ENCODE measurements around the gene C10orf62. TPM values are rescaled to one million over a fixed set of nuclear protein-coding genes. Genes with fewer than 3 reads are reported as not detected.

The C10orf62 gene
- total RNA-seq, 1 experiment from 2014 or later, result not detected

DNA sequence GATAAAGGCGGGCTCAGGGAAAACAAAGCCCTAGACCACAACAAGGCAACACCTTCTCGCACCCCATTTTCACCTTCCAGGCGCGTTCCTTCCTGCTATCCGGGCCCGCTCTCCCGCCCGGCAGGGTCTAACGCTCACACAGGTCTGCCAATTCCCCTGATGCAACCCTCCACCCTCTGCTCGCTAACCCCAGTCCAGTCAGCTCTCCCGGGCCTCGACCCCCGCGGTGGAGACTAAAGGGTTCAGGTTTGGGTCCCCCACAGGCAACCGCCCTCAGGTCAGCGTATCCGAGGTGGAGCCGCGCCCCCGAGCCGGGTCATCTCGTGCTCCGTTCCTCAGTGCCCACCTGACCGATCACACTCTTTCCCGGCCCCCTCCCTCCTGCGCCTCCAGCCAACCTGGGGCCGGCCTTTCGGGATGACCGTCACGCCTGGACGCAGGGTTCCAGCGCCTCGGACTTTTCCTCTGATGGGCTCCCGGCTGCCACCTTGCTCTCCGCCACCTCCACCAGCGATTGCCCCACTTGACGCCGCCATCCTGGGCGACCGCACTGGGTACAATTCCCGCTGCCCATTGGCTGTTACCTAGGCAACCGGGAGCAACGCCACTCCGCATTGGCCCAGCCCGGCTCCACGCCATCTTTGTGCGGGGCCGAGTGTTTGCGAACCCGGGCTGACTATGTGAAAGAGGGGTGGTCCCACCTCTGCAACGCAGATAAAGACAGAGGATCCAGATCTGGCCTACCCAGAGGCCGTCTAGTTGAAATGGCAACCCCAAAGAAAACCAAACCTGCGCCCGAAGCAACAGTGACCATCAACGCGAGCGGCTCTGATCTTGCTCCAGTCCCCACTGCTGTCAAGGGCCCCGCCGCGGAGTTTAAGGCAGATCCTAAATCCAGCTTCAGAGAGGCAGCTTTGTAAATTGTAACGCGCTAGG lies 43.7 kb downstream of the C10orf62 start, which contains the start of gene MORN4 (continued):
- TF ChIP-seq, protein P1, sequence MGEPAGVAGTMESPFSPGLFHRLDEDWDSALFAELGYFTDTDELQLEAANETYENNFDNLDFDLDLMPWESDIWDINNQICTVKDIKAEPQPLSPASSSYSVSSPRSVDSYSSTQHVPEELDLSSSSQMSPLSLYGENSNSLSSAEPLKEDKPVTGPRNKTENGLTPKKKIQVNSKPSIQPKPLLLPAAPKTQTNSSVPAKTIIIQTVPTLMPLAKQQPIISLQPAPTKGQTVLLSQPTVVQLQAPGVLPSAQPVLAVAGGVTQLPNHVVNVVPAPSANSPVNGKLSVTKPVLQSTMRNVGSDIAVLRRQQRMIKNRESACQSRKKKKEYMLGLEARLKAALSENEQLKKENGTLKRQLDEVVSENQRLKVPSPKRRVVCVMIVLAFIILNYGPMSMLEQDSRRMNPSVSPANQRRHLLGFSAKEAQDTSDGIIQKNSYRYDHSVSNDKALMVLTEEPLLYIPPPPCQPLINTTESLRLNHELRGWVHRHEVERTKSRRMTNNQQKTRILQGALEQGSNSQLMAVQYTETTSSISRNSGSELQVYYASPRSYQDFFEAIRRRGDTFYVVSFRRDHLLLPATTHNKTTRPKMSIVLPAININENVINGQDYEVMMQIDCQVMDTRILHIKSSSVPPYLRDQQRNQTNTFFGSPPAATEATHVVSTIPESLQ (CRISPR knock-in tag; IDR thresholded peaks at IDR 0.05), result no peak
- TF ChIP-seq, protein P2, sequence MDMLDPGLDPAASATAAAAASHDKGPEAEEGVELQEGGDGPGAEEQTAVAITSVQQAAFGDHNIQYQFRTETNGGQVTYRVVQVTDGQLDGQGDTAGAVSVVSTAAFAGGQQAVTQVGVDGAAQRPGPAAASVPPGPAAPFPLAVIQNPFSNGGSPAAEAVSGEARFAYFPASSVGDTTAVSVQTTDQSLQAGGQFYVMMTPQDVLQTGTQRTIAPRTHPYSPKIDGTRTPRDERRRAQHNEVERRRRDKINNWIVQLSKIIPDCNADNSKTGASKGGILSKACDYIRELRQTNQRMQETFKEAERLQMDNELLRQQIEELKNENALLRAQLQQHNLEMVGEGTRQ (CRISPR knock-in tag; IDR thresholded peaks at IDR 0.05), result peak; percentile 45
- TF ChIP-seq ZNF121 (CRISPR knock-in tag; IDR thresholded peaks at IDR 0.05), result no peak
- peak; percentile 68; the same call in 1 of the 2 replicates for TF ChIP-seq FOXK1 (CRISPR knock-in tag; IDR thresholded peaks at IDR 0.05)
- TF ChIP-seq ZNF423 (CRISPR knock-in tag; IDR thresholded peaks at IDR 0.05), result no peak
- TF ChIP-seq, protein P3, sequence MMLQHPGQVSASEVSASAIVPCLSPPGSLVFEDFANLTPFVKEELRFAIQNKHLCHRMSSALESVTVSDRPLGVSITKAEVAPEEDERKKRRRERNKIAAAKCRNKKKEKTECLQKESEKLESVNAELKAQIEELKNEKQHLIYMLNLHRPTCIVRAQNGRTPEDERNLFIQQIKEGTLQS (CRISPR knock-in tag; conservative IDR thresholded peaks at IDR 0.05), result no peak
- TF ChIP-seq, protein P4, sequence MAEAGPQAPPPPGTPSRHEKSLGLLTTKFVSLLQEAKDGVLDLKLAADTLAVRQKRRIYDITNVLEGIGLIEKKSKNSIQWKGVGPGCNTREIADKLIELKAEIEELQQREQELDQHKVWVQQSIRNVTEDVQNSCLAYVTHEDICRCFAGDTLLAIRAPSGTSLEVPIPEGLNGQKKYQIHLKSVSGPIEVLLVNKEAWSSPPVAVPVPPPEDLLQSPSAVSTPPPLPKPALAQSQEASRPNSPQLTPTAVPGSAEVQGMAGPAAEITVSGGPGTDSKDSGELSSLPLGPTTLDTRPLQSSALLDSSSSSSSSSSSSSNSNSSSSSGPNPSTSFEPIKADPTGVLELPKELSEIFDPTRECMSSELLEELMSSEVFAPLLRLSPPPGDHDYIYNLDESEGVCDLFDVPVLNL (CRISPR knock-in tag; IDR thresholded peaks at IDR 0.05; ENCODE audit: borderline replicate concordance, low read depth), result no peak
- TF ChIP-seq KAT7 (CRISPR knock-in tag; IDR thresholded peaks at IDR 0.05; ENCODE audit: borderline replicate concordance), result 0 out of 2 replicates have a peak, but pooled peaks have one; percentile 71
- TF ChIP-seq CREB1 (CRISPR knock-in tag; IDR thresholded peaks at IDR 0.05), result no peak
- TF ChIP-seq ATF1 (CRISPR knock-in tag; IDR thresholded peaks at IDR 0.05), result no peak
- TF ChIP-seq, protein P5, sequence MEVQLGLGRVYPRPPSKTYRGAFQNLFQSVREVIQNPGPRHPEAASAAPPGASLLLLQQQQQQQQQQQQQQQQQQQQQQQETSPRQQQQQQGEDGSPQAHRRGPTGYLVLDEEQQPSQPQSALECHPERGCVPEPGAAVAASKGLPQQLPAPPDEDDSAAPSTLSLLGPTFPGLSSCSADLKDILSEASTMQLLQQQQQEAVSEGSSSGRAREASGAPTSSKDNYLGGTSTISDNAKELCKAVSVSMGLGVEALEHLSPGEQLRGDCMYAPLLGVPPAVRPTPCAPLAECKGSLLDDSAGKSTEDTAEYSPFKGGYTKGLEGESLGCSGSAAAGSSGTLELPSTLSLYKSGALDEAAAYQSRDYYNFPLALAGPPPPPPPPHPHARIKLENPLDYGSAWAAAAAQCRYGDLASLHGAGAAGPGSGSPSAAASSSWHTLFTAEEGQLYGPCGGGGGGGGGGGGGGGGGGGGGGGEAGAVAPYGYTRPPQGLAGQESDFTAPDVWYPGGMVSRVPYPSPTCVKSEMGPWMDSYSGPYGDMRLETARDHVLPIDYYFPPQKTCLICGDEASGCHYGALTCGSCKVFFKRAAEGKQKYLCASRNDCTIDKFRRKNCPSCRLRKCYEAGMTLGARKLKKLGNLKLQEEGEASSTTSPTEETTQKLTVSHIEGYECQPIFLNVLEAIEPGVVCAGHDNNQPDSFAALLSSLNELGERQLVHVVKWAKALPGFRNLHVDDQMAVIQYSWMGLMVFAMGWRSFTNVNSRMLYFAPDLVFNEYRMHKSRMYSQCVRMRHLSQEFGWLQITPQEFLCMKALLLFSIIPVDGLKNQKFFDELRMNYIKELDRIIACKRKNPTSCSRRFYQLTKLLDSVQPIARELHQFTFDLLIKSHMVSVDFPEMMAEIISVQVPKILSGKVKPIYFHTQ (CRISPR knock-in tag; IDR thresholded peaks at IDR 0.05), result no peak
- TF ChIP-seq, protein P6, sequence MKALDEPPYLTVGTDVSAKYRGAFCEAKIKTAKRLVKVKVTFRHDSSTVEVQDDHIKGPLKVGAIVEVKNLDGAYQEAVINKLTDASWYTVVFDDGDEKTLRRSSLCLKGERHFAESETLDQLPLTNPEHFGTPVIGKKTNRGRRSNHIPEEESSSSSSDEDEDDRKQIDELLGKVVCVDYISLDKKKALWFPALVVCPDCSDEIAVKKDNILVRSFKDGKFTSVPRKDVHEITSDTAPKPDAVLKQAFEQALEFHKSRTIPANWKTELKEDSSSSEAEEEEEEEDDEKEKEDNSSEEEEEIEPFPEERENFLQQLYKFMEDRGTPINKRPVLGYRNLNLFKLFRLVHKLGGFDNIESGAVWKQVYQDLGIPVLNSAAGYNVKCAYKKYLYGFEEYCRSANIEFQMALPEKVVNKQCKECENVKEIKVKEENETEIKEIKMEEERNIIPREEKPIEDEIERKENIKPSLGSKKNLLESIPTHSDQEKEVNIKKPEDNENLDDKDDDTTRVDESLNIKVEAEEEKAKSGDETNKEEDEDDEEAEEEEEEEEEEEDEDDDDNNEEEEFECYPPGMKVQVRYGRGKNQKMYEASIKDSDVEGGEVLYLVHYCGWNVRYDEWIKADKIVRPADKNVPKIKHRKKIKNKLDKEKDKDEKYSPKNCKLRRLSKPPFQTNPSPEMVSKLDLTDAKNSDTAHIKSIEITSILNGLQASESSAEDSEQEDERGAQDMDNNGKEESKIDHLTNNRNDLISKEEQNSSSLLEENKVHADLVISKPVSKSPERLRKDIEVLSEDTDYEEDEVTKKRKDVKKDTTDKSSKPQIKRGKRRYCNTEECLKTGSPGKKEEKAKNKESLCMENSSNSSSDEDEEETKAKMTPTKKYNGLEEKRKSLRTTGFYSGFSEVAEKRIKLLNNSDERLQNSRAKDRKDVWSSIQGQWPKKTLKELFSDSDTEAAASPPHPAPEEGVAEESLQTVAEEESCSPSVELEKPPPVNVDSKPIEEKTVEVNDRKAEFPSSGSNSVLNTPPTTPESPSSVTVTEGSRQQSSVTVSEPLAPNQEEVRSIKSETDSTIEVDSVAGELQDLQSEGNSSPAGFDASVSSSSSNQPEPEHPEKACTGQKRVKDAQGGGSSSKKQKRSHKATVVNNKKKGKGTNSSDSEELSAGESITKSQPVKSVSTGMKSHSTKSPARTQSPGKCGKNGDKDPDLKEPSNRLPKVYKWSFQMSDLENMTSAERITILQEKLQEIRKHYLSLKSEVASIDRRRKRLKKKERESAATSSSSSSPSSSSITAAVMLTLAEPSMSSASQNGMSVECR (CRISPR knock-in tag; IDR thresholded peaks at IDR 0.05; ENCODE audit: borderline replicate concordance), result peak; percentile 23; the same call in 1 of the 2 replicates
- no peak for TF ChIP-seq TEAD4 (CRISPR knock-in tag; IDR thresholded peaks at IDR 0.05)
- TF ChIP-seq, protein P7, sequence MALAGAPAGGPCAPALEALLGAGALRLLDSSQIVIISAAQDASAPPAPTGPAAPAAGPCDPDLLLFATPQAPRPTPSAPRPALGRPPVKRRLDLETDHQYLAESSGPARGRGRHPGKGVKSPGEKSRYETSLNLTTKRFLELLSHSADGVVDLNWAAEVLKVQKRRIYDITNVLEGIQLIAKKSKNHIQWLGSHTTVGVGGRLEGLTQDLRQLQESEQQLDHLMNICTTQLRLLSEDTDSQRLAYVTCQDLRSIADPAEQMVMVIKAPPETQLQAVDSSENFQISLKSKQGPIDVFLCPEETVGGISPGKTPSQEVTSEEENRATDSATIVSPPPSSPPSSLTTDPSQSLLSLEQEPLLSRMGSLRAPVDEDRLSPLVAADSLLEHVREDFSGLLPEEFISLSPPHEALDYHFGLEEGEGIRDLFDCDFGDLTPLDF (CRISPR knock-in tag; IDR thresholded peaks at IDR 0.05), result no peak
- TF ChIP-seq, protein P8, sequence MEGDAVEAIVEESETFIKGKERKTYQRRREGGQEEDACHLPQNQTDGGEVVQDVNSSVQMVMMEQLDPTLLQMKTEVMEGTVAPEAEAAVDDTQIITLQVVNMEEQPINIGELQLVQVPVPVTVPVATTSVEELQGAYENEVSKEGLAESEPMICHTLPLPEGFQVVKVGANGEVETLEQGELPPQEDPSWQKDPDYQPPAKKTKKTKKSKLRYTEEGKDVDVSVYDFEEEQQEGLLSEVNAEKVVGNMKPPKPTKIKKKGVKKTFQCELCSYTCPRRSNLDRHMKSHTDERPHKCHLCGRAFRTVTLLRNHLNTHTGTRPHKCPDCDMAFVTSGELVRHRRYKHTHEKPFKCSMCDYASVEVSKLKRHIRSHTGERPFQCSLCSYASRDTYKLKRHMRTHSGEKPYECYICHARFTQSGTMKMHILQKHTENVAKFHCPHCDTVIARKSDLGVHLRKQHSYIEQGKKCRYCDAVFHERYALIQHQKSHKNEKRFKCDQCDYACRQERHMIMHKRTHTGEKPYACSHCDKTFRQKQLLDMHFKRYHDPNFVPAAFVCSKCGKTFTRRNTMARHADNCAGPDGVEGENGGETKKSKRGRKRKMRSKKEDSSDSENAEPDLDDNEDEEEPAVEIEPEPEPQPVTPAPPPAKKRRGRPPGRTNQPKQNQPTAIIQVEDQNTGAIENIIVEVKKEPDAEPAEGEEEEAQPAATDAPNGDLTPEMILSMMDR (IDR thresholded peaks at IDR 0.05), result no peak
- no peak for TF ChIP-seq NR3C1 (CRISPR knock-in tag; conservative IDR thresholded peaks at IDR 0.05; ENCODE audit: low read depth)
- no peak for TF ChIP-seq ZNF232 (CRISPR knock-in tag; IDR thresholded peaks at IDR 0.05)
- TF ChIP-seq ZNF263 (CRISPR knock-in tag; IDR thresholded peaks at IDR 0.05; ENCODE audit: low read depth), result no peak
- TF ChIP-seq, protein P9, sequence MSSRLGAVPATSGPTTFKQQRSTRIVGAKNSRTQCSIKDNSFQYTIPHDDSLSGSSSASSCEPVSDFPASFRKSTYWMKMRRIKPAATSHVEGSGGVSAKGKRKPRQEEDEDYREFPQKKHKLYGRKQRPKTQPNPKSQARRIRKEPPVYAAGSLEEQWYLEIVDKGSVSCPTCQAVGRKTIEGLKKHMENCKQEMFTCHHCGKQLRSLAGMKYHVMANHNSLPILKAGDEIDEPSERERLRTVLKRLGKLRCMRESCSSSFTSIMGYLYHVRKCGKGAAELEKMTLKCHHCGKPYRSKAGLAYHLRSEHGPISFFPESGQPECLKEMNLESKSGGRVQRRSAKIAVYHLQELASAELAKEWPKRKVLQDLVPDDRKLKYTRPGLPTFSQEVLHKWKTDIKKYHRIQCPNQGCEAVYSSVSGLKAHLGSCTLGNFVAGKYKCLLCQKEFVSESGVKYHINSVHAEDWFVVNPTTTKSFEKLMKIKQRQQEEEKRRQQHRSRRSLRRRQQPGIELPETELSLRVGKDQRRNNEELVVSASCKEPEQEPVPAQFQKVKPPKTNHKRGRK (CRISPR knock-in tag; IDR thresholded peaks at IDR 0.05; ENCODE audit: borderline replicate concordance), result no peak
- no peak for TF ChIP-seq ZNF317 (CRISPR knock-in tag; IDR thresholded peaks at IDR 0.05; ENCODE audit: borderline replicate concordance, low read depth)

Measured in WTC11 (cell line).